NCI-H2171 treated with DMSO at 0.1 percent for 48 hours (cell line): ENCODE data around the gene SLC4A2.
"Not testable (repeated sequence)": the region's sequence is repeated elsewhere in the genome, so short reads cannot be mapped to it uniquely, and the experiment has no call there.

Source experiments
- DNase-seq: peaks from one replicate; lab custom pipeline; 2025; lab: John Stamatoyannopoulos, UW

The SLC4A2 gene

DNA sequence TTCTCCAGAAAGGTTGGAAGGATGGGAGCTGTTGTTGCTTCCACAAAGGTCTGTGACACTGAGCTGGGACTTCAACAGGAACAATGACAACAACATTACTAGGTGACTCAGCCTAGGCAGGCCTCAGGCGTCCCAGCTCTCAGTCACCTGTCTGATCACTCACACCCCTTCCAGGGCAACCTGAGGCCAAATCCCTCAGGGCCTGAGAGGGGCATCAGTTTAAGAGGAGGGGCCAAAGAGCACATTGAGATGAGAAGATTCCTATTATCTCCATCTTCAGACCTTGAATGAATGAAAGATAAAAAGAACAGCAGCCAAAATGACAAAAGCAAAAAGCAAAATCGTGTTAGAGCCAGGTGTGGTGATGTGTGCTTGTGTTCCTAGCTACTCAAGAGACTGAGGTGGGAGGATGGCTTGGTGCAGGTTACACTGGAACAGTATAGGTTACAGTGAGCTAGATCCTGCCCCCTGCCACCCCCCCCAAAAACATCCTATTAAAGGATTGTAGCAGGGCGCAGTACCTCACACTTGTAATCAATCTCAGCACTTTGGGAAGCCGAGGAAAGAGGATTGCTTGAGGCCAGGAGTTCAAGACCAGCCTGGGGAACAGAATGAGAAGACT is 34.8 kb upstream of the SLC4A2 start, which contains the start of gene ATG9B:
ATG9B (minus strand) TSS at position 60 of the 622 bp plus-strand sequence. CDS start 71 bp downstream, outside the sequence.
- no peak for DNase-seq

DNA sequence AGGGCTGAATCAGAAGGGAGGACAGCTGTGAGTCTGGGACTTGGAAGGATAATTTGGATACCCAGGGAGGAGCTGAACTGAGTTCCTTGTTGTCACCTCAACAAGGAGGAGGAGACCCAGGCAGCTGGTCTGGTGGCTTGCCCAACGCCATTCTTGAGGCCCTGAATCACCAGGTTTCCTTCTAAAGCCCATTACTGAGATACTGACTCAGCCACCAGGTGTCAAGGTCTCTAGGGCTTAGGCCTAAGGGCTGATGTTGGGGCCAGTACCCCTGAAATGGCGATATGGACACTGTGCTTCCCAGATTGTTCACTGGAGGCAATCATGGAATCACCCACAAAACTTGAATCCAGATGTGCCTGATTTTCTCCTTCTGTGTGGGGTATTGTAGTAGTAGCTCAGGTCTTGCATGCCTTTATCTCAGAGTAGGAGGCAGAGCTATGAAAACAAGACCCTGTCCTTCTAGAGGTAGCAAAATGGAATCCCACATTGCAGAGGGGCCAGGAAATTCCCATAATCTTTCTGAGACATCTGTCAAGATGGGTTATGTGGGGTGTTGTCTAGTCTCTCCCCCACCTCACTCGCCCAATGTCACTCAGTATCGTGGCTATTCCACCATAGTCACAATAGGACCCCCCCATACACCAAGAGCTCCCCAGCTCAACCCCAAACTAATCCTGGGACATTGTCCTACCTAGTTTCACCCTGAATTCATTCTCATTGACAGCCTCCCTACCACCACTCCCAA is 33.3 kb upstream of the SLC4A2 start:
- DNase-seq: no peak

DNA sequence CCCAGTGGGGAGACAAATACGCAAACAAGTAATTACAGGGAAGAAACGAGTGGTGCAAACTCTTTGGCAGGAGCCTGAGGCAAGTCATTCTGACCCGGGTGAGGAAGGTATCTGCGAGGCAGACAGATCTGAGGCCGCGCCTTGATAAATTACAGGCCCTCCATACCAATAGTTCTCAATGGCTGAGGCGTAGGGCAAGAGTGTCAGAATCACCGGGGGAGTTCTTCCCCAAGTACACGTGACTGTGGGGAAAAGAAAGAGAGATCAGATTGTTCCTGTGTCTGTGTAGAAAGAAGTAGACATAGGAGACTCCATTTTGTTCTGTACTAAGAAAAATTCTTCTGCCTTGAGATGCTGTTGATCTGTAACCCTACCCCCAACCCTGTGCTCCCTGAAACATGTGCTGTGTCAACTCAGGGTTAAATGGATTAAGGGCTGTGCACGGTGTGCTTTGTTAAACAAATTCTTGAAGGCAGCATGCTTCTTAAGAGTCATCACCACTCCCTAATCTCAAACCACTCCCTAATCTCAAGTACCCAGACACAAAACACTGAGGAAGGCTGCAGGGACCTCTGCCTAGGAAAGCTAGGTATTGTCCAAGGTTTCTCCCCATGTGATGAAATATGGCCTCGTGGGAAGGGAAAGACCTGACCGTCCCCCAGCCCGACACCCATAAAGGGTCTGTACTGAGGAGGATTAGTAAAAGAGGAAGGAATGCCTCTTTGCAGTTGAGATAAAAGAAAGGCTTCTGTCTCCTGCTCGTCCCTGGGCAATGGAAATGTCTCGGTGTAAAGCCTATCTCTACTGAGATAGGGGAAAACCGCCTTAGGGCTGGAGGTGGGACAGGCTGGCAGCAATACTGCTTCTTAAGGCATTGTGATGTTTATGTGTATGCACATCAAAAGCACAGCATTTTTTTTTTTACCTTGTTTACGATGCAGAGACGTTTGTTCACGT is 32.3 kb upstream of the SLC4A2 start:
- DNase-seq: not testable (repeated sequence)

DNA sequence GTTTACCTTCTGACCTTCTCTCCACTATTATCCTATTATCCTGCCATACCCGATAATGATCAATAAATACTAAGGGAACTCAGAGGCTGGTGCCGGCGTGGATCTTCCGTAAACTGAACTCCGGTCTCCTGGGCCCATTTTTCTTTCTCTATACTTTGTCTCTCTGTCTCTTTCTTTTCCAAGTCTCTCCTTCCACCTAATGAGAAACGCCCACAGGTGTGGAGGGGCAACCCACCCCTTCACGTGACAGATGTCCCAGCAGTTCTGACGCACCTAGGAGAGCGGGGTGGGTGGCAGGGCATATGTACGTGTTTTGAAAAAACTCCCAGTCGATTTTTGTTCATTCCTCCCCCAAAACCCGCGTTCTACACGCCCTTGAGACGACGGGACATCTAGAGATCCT is 31.7 kb upstream of the SLC4A2 start:
- DNase-seq: not testable (repeated sequence)

DNA sequence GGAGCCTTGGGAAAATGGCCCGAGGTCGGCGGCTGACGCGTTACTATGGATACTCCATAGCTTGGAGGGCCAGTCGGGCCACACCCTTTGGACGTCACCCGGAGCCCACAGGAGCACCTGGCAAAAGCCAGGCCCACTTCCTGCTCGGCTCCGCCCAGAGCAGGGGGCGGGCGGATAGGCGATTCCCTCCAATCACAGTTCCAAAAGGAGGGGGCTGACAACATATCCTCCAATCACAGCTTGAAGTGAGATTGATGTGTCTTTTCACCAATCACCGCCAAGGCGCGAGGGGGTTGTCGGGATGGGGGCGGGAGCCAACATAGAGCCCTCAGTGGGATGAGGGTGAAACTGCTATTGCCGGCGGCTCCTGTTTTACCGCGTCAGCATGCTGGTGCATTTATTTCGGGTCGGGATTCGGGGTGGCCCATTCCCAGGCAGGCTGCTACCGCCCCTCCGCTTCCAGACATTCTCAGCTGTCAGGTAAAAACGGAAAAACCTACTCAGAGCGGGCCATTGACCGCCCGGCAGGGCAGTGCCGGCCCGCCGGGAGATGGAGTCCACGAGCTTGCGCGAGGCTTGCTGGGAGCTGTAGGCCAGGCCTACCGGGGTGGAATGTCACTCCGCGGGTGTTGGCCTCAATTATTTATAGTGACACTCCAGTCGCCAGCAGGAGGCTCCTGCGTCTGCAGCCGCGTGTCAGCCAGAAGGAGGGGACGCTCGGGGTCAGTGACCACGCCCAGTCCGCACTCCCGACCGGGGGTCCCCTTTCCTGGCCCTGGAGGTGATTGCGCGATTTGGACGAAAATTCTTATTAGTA is 31.1 kb upstream of the SLC4A2 start, which contains the start of gene ABCB8:
ABCB8 (plus strand) TSS at position 320 of the 817 bp plus-strand sequence; CDS start at position 386, 66 bp downstream.
- peak; percentile 98 for DNase-seq

DNA sequence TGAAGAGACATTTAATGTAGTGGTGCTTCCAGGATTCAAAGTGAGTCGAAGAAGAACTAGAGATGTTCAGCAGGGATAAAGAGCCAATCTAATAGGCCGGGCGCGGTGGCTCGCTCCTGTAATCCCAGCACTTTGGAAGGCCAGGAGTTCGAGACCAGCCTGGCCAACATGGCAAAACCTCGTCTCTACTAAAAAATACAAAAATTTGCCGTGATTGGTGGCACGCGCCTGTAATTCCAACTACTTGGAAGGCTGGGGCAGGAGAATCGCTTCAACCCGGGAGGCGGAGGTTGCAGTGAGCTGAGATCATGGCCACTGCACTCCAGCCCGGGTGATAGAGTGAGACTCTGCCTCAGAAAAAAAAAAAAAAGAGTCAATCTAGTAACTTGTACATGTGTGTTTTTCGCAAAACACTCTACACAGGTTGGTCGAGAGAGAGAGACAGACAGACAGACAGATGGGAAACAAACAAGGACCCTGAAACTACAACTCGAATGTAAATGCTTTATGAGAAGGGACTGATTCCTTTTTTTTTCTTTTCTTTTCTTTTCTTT is 30.4 kb upstream of the SLC4A2 start:
- DNase-seq: no peak

DNA sequence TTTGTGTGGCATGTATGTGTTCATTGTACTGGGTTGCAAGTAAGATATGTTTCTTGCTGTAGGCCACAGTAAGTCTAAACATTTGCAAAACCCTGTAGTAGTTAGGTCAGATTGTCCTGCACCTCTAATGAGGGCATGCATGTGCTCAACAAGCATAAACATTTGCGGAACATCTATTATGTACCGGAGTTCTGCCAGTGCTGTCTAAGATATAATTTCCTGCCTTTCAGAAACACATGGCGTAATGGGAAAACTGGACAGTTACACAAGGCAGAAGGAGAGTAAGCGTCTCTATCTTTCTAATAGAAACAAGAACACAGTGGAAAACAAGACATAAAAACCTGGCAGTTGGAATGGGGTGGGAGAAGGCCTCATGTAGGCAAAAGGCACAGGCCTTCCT is 28.4 kb upstream of the SLC4A2 start:
- no peak for DNase-seq

DNA sequence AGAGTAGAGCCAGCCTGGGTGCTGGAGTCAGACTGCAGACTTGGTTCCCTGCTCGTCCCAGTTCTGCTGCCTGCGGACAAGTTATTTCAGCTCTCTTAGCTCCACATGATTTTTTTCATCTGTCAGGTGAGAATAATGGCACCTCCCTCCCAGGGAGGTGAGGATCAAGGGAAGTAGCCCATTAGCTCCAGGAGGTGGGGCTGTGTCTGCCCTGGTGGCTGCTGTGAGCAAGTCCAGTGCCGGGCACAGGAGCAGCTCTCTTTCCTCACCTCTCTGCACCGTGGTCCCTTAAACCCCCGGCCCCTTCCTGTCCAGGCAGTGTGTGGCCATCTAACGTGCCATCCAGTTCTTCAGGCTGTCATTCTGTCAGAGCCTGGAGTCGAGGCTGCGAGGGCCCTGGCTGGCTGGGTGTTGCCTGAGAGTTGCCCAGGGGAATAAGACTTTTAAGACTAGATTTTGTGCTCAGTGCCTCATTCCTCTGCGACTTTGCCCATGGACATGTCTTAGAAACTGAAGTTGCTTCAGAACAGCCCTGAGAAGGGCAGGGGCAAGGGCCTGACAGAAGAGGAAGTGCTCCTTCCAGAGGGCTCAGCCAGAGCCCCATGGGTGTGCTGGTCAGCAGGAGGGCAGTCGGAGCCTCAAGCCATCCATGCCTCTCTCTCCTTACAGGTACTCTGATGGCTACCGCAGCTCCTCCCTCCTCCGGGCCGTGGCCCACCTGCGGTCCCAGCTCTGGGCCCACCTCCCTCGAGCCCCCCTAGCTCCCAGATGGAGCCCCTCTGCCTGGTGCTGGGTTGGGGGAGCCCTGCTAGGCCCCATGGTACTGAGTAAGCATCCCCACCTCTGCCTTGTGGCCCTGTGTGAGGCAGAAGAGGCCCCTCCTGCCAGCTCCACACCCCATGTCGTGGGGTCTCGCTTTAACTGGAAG is 26.2 kb upstream of the SLC4A2 start:
- DNase-seq: no peak

DNA sequence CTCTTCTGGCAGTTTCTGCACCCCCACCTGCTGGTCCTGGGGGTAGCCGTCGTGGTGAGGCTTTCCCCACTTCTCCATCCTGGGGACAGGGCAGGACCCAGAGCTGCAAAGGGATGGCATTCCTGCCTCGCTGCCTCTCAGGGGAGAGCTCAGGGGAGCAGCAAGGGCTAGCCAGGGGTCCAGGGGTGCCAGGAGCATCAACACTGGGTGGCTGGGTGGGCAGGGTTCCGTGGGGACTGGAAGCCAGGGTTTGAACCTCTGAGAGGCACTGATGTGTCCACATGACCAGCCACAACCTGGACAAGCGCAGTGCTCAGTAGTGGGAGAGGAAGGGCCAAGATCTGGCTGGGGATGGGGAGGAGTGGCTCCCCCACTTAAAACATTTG is 25.5 kb upstream of the SLC4A2 start:
- DNase-seq: no peak

DNA sequence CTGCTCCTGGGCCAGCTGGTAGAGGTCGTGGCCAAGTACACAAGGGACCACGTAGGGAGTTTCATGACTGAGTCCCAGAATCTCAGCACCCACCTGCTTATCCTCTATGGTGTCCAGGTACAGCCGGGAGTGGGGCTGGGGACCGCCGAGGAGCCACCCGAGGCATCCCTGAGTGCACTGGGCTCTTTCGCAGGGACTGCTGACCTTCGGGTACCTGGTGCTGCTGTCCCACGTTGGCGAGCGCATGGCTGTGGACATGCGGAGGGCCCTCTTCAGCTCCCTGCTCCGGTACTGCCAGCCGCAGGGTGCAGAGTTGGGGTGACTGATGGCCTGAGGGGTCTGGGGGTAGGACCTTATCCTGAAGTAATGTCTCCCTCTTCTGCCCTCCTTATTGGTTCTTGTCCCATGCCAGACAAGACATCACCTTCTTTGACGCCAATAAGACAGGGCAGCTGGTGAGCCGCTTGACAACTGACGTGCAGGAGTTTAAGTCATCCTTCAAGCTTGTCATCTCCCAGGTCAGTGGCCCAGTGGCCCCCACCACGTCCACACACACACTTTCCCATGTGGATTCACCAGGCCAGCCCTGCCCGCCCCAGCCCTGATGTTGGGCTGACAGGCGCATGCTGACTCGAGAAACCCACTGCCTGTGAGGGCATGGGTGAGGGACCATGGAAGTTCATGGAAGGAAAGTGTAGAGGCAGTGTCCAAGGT is 24.9 kb upstream of the SLC4A2 start:
- DNase-seq: no peak

DNA sequence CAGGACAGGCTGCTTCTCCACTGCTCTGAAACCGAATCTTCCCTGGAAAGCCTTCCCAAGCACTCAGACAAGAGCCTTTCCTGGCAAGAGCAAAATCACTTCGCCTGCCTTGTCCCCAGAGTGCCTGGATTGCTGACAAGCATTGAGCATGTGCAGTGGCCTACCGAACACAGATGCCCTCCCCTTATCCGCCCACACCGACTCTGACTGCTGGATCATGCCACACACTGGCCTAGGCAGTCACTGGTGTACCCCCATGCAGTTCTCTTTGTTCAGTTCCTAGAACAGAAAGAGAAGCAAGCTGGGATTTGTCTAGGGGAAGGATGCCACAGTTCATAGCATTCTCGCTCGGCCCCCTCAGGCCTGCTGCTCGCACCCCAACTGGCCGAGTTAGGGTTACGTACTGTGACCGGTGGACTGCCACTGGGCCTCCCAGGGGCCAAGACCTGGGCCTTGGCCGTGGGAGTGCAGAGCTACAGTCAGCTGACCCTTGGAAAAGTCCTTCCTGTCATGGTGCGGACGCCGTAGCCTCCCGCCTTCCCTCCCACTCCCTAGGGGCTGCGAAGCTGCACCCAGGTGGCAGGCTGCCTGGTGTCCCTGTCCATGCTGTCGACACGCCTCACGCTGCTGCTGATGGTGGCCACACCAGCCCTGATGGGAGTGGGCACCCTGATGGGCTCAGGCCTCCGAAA is 24.2 kb upstream of the SLC4A2 start:
- DNase-seq: no peak

DNA sequence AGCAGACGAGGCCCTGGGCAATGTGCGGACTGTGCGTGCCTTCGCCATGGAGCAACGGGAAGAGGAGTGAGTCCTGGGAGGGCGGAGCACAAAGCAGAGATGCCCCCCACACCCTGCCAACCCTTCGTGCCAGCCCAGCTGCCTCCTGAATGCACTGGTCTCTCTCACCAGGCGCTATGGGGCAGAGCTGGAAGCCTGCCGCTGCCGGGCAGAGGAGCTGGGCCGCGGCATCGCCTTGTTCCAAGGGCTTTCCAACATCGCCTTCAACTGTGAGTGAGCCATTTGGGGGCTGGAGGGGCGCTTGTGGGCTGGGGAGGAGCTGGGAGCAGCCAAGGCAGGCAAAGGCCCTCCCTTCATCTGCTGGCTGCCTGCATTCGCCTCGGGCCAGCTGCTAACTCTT is 23.5 kb upstream of the SLC4A2 start:
- DNase-seq: no peak

DNA sequence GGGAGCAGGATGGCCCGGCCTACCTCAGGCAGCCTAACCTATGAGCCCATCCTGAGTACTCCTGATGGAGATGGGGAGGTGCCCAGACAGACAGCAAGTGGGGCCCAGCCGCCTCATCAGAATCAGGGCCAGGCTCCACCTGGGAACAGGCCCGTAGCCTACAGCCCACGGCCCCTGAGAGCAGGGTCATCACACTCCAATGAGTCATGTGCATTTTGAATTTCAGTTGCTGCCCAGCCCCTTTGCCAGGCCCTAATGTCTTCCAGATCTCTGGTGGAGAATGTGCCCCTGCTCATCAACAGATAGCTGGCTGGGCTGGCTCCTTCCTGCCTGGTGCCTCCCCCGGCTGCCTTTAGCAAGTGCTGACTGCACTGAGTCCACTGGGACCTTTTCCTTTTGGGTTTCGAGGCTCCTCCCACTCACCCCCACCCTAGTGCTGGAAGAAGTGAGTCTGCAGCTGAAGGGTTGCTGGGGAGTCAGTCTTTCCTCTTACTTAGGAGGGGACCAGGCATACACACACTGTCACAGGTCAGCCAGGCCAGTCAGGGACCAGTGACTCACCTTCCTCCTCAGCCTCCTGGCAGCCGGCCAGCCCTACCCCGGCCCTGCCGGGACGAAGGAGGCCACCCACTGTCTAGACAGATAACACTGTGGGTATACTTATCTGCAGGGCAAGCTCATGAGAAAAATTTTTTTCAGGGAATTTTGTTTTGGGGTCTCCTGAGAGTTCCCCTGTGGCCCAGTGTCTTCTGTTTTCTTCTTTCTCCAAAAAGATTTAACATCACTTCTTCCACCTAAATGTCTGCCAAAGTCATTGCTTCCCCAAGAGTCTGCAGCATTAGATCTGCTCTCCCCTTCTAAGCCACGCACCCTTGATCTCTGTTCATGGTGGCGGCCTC is 20.2 kb upstream of the SLC4A2 start:
- no peak for DNase-seq

DNA sequence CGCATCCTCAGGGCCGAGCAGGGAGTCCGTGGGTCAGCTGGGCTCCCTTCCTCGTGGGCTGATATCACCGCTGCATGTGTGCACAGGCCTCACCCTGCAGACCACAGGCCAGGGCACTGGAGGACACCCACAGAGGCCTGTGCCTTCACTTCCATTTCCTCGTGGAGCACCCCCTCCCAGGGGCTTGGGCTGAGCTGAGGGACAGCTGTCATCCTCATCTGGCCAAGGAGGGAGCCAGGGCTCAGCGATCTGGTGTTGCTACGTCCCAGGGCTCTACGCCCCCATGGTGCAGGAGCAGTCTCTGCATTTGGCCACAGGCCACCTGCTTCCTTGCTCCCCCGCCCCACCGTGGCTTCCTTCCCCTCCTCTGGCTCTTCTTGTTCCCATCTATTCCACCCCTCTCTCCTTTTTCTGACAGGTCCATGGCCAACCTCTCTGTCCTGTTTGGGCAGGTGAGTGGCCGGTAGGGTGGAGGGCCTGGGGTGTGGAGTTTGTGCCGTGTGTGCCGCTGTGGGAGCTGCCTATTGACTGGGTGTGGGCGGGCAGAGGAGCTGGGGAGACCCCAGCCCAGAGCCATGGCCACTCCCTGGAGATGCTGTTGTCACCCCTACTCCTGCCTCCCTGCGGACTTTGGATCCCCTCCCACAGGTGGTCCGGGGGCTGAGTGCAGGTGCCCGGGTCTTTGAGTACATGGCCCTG is 19.4 kb upstream of the SLC4A2 start:
- no peak for DNase-seq

DNA sequence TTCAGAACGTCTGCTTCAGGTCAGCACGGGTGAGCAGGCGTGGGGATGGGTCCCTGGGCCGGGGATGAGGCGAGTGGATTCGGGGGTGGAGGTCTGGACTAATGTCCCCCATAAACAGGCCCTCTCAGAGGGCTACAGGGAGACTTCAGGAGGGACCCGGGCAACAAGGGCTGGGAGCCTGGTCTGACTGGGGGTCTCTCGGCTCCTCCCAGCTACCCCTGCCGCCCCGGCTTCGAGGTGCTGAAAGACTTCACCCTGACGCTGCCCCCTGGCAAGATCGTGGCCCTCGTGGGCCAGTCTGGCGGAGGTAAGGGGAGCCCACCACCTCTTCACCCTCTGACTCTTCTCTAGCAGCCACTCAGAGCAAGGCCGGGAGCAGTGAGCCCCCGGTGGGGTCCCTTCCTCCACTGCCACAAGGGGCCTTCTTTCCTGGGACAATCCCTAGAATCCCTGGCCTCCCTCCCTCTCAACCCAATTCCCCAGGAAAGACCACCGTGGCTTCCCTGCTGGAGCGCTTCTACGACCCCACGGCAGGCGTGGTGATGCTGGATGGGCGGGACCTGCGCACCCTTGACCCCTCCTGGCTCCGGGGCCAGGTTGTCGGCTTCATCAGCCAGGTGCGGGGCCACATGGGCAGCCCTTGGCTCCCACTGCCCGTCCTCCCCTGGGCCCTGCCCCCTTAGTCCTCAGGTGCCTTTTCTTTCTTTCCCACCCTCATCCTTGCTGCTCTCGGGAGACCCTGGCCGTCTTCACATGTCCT is 18.6 kb upstream of the SLC4A2 start:
- no peak for DNase-seq

DNA sequence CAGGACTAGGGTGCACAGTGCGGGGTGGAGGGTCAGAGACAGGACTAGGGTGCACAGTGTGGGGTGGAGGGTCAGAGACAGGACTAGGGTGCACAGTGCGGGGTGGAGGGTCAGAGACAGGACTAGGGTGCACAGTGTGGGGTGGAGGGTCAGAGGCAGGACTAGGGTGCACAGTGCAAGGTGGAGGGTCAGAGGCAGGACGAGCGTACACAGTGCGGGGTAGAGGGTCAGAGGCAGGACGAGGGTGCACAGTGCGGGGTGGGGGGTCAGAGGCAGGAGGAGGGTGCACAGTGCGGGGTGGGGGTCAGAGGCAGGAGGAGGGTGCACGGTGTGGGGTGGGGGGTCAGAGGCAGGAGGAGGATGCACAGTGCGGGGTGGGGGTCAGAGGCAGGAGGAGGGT is 15.9 kb upstream of the SLC4A2 start:
- DNase-seq: not testable (repeated sequence)
